HUDEP-2 (cell line): ENCODE results near the gene CCDC191.

Source experiments
- DNase-seq, 76 experiments: peaks; one replicate each; lab custom pipeline; 2025; ENCODE audit not compliant: unreplicated experiment in 76 of 76; lab: John Stamatoyannopoulos, UW

Gene CCDC191

GRCh38 chr3:114056130-114057010 is at the start of gene CCDC191, which contains the start of gene QTRT2:
TSS of gene CCDC191 (minus strand) at chr3:114056526. CDS start at chr3:114056466, 60 bp downstream.
TSS of gene QTRT2 (plus strand) at chr3:114056737. CDS start at chr3:114065258, 8,521 bp downstream.
- DNase-seq = peak; percentile 38 to 98 (median 96)

- no peak for DNase-seq
These were observed 48.1 kb upstream of the CCDC191 start for GRCh38 chr3:114104414-114104813.

GRCh38 chr3:114103858-114104257 is 47.5 kb upstream of the CCDC191 start:
- no peak for DNase-seq

GRCh38 chr3:114103181-114103580 is 46.9 kb upstream of the CCDC191 start:
- no peak for DNase-seq

GRCh38 chr3:114101101-114101500 is 44.8 kb upstream of the CCDC191 start:
- DNase-seq = no peak

- DNase-seq = no peak
These were observed 39.5 kb upstream of the CCDC191 start for GRCh38 chr3:114095796-114096195.

GRCh38 chr3:114093596-114093995 is 37.3 kb upstream of the CCDC191 start:
- peak in 1 of 76 experiments; percentile 15 for DNase-seq

- DNase-seq = no peak
These were observed 36.7 kb upstream of the CCDC191 start for GRCh38 chr3:114093016-114093380.

GRCh38 chr3:114092151-114093015 is 36.1 kb upstream of the CCDC191 start:
- no peak for DNase-seq

GRCh38 chr3:114089675-114090074 is 33.3 kb upstream of the CCDC191 start:
- DNase-seq = no peak

GRCh38 chr3:114086356-114086755 is 30.0 kb upstream of the CCDC191 start:
- DNase-seq = no peak

- no peak for DNase-seq
These were observed 26.8 kb upstream of the CCDC191 start for GRCh38 chr3:114083112-114083511.

GRCh38 chr3:114081037-114081436 is 24.7 kb upstream of the CCDC191 start:
- no peak for DNase-seq

GRCh38 chr3:114080201-114080600 is 23.9 kb upstream of the CCDC191 start:
- no peak for DNase-seq

GRCh38 chr3:114079761-114080160 is 23.4 kb upstream of the CCDC191 start:
- no peak for DNase-seq

GRCh38 chr3:114078126-114078525 is 21.8 kb upstream of the CCDC191 start:
- no peak for DNase-seq

GRCh38 chr3:114076711-114077110 is 20.4 kb upstream of the CCDC191 start:
- no peak for DNase-seq

GRCh38 chr3:114071786-114072185 is 15.5 kb upstream of the CCDC191 start:
- DNase-seq = no peak

GRCh38 chr3:114068336-114068735 is 12.0 kb upstream of the CCDC191 start:
- no peak for DNase-seq

GRCh38 chr3:114067804-114068203 is 11.5 kb upstream of the CCDC191 start:
- no peak for DNase-seq

GRCh38 chr3:114060906-114061655 is 4.8 kb upstream of the CCDC191 start:
- no peak for DNase-seq
